ENCODE results near the gene WDR45B.
A peak's percentile ranks its signal among the peaks of the same experiment; 100 is the strongest.

- TF ChIP-seq CTCF (IDR thresholded peaks at IDR 0.05 in 8 of 11, conservative IDR thresholded peaks at IDR 0.05 in 3 of 11) (no peak), POLR2A (IDR thresholded peaks at IDR 0.05) (no peak), POLR2AphosphoS5 (IDR thresholded peaks at IDR 0.05) (peak in 2 of 3 donors; percentile 27 to 49)
Observed at GRCh38 chr17:82599674-82600661, 48.3 kb downstream of the WDR45B start.

All from spleen (tissue), 7 donors.